Measurements from ENCODE around the gene PDE6D.

GRCh38 chr2:231764760-231765159 is 16.3 kb downstream of the PDE6D start:
- no peak for TF ChIP-seq CTCF (conservative IDR thresholded peaks at IDR 0.05; ENCODE audit: low read depth in 2 of 2)
- no peak for TF ChIP-seq NANOG (IDR thresholded peaks at IDR 0.05; ENCODE audit: borderline replicate concordance)
- TF ChIP-seq EZH2 (IDR thresholded peaks at IDR 0.05; ENCODE audit: low read depth, unreplicated experiment), result no peak
- TF ChIP-seq REST (IDR thresholded peaks at IDR 0.05; ENCODE audit: unreplicated experiment), result no peak
- TF ChIP-seq ETS1 (IDR thresholded peaks at IDR 0.05), result no peak
- no peak for TF ChIP-seq CREB1 (CRISPR knock-in tag; IDR thresholded peaks at IDR 0.05; ENCODE audit: low read depth)
- no peak for TF ChIP-seq POLR2AphosphoS5 (IDR thresholded peaks at IDR 0.05; ENCODE audit: low read depth)
- TF ChIP-seq EZH2phosphoT487 (IDR thresholded peaks at IDR 0.05; ENCODE audit: unreplicated experiment), result no peak
- no peak for TF ChIP-seq ZNF462 (CRISPR knock-in tag; IDR thresholded peaks at IDR 0.05)
- no peak for TF ChIP-seq JUNB (IDR thresholded peaks at IDR 0.05; ENCODE audit: unreplicated experiment)
- no peak for TF ChIP-seq ZNF331 (CRISPR knock-in tag; IDR thresholded peaks at IDR 0.05; ENCODE audit: low read depth)
- TF ChIP-seq STAT1 (IDR thresholded peaks at IDR 0.05; ENCODE audit: unreplicated experiment), result no peak

Measured in GM23338 (cell line).